ENCODE data around the gene ZNF598. TPM values are rescaled to one million over a fixed set of nuclear protein-coding genes. Genes with fewer than 3 reads are reported as not detected.

Gene ZNF598
- total and polyA plus RNA-seq, 2 of the 13 experiments (the other 11 are each of a cell fraction or from before 2014, with no cell fraction given), result 13.5 to 14.2 TPM

DNA sequence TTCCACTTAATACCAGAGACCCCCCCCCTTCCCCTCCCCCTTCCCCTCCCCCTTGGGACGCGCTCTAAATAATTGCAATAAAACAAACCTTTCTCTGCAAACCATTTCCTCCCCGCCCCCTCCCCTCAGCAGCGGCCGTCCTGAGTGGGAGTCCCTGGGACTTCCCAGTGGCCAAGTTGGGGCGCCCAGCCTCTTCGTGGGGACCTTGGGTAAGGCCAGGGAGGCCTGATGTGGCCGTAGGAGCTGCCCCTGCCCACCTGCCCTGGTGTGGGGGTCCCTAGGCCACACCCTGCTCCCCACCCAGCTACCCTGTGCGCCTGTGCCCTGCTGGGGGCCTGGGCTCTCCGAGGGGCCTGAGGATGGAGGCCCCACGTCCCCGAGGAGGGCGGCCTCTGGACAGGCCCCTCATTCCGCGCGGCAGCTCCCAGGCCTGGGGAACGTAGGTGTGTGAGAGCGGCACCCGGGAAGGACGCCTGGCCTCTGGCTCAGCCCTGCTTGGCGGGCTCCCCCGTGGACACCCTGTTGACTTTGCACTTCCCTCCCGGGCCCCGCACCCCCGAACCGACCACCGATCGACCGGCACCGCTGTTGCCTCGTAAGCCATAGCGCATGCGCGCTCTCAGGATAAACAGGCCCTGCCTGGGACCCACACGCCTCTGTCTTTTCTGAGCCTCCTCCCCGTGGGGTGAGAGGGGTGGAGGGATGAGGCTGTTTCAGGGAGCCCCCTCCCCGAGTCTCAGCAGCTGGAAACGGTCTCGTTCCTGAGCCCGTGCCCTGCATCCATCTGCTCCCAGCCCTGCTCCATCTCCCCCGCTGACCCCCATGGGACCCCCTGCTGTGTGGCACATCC lies 29.0 kb upstream of the ZNF598 start (continued):
- TF ChIP-seq, protein P1, sequence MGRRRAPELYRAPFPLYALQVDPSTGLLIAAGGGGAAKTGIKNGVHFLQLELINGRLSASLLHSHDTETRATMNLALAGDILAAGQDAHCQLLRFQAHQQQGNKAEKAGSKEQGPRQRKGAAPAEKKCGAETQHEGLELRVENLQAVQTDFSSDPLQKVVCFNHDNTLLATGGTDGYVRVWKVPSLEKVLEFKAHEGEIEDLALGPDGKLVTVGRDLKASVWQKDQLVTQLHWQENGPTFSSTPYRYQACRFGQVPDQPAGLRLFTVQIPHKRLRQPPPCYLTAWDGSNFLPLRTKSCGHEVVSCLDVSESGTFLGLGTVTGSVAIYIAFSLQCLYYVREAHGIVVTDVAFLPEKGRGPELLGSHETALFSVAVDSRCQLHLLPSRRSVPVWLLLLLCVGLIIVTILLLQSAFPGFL (CRISPR knock-in tag; IDR thresholded peaks at IDR 0.05), result no peak
- TF ChIP-seq CREM (IDR thresholded peaks at IDR 0.05) (no peak), CREM (CRISPR knock-in tag; IDR thresholded peaks at IDR 0.05) (no peak), ZNF550 (CRISPR knock-in tag; IDR thresholded peaks at IDR 0.05; ENCODE audit: borderline replicate concordance) (no peak), RFX5 (IDR thresholded peaks at IDR 0.05; ENCODE audit: low read depth, low read length) (no peak), ATRX (CRISPR knock-in tag; IDR thresholded peaks at IDR 0.05; ENCODE audit: borderline replicate concordance) (no peak), ZSCAN25 (CRISPR knock-in tag; IDR thresholded peaks at IDR 0.05) (no peak), FOXP1 (IDR thresholded peaks at IDR 0.05) (no peak), FOXP1 (CRISPR knock-in tag; IDR thresholded peaks at IDR 0.05) (no peak), ZNF205 (CRISPR knock-in tag; IDR thresholded peaks at IDR 0.05) (no peak), ZC3H13 (CRISPR knock-in tag; IDR thresholded peaks at IDR 0.05) (no peak; the same call in 1 of the 2 replicates), ZIK1 (CRISPR knock-in tag; IDR thresholded peaks at IDR 0.05; ENCODE audit: borderline replicate concordance, low read depth) (no peak), TAF1 (CRISPR knock-in tag; IDR thresholded peaks at IDR 0.05) (0 out of 2 replicates have a peak, but pooled peaks have one; percentile 38), NCOA2 (CRISPR knock-in tag; IDR thresholded peaks at IDR 0.05) (no peak), ZSCAN22 (CRISPR knock-in tag; IDR thresholded peaks at IDR 0.05) (no peak)
- TF ChIP-seq, protein P2, sequence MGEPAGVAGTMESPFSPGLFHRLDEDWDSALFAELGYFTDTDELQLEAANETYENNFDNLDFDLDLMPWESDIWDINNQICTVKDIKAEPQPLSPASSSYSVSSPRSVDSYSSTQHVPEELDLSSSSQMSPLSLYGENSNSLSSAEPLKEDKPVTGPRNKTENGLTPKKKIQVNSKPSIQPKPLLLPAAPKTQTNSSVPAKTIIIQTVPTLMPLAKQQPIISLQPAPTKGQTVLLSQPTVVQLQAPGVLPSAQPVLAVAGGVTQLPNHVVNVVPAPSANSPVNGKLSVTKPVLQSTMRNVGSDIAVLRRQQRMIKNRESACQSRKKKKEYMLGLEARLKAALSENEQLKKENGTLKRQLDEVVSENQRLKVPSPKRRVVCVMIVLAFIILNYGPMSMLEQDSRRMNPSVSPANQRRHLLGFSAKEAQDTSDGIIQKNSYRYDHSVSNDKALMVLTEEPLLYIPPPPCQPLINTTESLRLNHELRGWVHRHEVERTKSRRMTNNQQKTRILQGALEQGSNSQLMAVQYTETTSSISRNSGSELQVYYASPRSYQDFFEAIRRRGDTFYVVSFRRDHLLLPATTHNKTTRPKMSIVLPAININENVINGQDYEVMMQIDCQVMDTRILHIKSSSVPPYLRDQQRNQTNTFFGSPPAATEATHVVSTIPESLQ (CRISPR knock-in tag; conservative IDR thresholded peaks at IDR 0.05), result no peak
- TF ChIP-seq, protein P3, sequence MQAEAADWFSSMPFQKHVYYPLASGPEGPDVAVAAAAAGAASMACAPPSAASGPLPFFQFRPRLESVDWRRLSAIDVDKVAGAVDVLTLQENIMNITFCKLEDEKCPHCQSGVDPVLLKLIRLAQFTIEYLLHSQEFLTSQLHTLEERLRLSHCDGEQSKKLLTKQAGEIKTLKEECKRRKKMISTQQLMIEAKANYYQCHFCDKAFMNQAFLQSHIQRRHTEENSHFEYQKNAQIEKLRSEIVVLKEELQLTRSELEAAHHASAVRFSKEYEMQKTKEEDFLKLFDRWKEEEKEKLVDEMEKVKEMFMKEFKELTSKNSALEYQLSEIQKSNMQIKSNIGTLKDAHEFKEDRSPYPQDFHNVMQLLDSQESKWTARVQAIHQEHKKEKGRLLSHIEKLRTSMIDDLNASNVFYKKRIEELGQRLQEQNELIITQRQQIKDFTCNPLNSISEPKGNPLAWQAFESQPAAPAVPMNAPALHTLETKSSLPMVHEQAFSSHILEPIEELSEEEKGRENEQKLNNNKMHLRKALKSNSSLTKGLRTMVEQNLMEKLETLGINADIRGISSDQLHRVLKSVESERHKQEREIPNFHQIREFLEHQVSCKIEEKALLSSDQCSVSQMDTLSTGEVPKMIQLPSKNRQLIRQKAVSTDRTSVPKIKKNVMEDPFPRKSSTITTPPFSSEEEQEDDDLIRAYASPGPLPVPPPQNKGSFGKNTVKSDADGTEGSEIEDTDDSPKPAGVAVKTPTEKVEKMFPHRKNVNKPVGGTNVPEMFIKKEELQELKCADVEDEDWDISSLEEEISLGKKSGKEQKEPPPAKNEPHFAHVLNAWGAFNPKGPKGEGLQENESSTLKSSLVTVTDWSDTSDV (CRISPR knock-in tag; IDR thresholded peaks at IDR 0.05), result no peak
- TF ChIP-seq, protein P4, sequence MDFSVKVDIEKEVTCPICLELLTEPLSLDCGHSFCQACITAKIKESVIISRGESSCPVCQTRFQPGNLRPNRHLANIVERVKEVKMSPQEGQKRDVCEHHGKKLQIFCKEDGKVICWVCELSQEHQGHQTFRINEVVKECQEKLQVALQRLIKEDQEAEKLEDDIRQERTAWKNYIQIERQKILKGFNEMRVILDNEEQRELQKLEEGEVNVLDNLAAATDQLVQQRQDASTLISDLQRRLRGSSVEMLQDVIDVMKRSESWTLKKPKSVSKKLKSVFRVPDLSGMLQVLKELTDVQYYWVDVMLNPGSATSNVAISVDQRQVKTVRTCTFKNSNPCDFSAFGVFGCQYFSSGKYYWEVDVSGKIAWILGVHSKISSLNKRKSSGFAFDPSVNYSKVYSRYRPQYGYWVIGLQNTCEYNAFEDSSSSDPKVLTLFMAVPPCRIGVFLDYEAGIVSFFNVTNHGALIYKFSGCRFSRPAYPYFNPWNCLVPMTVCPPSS (IDR thresholded peaks at IDR 0.05), result no peak
- TF ChIP-seq, protein P5, sequence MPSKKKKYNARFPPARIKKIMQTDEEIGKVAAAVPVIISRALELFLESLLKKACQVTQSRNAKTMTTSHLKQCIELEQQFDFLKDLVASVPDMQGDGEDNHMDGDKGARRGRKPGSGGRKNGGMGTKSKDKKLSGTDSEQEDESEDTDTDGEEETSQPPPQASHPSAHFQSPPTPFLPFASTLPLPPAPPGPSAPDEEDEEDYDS (CRISPR knock-in tag; IDR thresholded peaks at IDR 0.05), result no peak
- TF ChIP-seq, protein P6, sequence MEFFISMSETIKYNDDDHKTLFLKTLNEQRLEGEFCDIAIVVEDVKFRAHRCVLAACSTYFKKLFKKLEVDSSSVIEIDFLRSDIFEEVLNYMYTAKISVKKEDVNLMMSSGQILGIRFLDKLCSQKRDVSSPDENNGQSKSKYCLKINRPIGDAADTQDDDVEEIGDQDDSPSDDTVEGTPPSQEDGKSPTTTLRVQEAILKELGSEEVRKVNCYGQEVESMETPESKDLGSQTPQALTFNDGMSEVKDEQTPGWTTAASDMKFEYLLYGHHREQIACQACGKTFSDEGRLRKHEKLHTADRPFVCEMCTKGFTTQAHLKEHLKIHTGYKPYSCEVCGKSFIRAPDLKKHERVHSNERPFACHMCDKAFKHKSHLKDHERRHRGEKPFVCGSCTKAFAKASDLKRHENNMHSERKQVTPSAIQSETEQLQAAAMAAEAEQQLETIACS (CRISPR knock-in tag; IDR thresholded peaks at IDR 0.05), result no peak
- TF ChIP-seq, protein P7, sequence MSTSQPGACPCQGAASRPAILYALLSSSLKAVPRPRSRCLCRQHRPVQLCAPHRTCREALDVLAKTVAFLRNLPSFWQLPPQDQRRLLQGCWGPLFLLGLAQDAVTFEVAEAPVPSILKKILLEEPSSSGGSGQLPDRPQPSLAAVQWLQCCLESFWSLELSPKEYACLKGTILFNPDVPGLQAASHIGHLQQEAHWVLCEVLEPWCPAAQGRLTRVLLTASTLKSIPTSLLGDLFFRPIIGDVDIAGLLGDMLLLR (CRISPR knock-in tag; IDR thresholded peaks at IDR 0.05), result peak; percentile 27; the same call in 1 of the 2 replicates

Data from HepG2 (cell line).